Midbrain (tissue), 1 donor: Measurements from ENCODE around the gene ZC3H18.

ENCODE experiments used
- DNase-seq: peaks from one replicate; lab custom pipeline; 2025; lab: John Stamatoyannopoulos, UW

Gene ZC3H18

GRCh38 chr16:88678224-88678979 lies 108.2 kb downstream of the ZC3H18 start:
- no peak for DNase-seq

GRCh38 chr16:88680554-88681083 lies 110.4 kb downstream of the ZC3H18 start:
- DNase-seq = no peak

DNA sequence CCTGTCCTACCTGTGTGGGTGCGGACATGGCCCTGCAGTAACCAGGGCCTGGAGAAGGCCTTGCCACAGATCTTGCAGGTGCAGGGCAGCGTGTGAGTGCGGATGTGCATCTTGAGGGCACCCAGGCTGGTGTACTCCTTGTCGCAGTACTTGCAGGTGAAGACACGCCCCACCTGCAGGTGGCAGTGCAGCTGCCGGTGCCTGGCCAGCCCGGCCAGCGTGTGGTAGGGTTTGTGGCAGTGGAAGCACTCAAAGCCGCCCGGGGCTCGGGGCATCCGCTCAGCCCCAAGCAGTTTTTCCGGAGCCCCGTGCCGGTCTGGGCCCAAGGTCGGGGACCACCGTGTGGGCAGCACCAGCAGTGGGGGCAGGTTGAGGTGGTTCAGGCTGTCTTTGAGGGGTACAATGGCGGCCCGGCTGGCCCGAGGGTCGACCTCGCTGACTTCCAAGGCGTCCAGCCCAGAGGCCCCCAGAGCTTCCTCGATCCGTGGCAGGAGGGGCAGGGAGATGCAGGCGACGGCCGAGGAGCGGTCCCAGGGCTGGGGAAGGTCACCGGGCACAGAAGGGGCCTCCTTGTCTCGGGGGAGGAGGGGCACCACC lies 111.0 kb downstream of the ZC3H18 start:
- DNase-seq = no peak
